HG03196 (cell line): Measurements from ENCODE around the gene GRID2.

Experiments
- ATAC-seq: cut with Tn5 transposase; IDR thresholded peaks from one replicate; pipeline ENCODE4 v1.9.1; 2021; ENCODE audit not compliant: unreplicated experiment

The GRID2 gene

GRCh38 chr4:93469560-93469959 is 1165.8 kb downstream of the GRID2 start:
- ATAC-seq, result no peak

- ATAC-seq, result no peak
Measured at GRCh38 chr4:93475730-93476129, 1172.0 kb downstream of the GRID2 start.

- no peak for ATAC-seq
Measured at GRCh38 chr4:93478805-93479204, 1175.0 kb downstream of the GRID2 start.

- ATAC-seq, result no peak
Measured at GRCh38 chr4:93480452-93480851, 1176.7 kb downstream of the GRID2 start.

DNA sequence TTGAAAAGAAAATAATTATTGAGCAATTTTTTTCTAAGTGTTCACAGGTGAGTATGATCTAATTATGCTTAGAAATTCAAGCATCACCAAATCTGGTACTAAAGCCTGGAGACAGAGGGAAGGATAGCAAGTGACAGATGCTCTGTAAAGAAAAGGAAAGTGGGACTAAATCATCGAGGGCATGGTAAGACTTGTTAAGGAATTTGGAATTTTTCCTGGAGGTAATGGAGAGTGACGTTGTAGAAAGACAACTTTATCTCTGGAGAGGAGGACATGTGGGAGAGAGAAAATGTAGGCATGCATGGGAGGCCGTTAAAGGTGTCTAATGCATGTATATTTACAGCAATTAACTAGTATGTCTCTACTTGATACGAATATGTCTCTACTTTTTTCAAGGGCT is 1191.6 kb downstream of the GRID2 start:
- ATAC-seq, result no peak

- no peak for ATAC-seq
Measured at GRCh38 chr4:93501244-93501643, 1197.5 kb downstream of the GRID2 start.

DNA sequence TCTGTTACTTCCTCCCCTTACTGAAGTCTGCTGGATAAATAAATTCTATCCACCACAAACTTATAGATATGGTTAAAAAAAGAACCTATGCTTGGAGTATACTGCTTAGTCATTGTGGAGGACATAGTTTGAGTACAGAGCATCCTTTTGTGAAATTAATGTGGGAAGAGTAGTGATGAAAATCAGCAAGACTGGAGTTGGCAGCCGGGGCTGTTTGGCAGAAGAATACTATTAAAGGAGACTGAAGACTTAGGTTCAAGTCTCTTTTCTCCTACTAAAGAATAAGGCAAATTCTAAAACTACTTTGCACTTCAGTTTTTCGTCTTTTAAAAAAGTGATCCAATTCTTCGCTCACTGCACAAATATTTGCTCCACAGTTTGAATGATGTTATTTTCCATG is 1198.2 kb downstream of the GRID2 start:
- ATAC-seq, result no peak

DNA sequence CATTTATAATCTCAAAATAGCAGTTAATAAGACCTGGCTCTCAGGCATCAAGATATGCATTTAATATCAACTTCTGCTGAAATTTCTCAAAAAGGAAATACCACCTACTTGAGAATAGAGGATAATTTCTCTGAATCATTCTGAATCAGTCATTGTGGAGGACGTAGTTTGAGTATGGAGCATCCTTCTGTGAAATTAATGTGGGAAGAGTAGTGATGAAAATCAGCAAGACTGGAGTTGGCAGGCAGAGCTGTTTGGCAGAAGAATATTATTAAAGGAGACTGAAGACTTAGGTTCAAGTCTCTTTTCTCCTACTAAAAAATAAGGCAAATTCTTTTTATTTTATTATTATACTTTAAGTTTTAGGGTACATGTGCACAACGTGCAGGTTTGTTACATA is 1199.2 kb downstream of the GRID2 start:
- ATAC-seq, result no peak

GRCh38 chr4:93513851-93514250 is 1210.1 kb downstream of the GRID2 start:
- ATAC-seq, result no peak

- ATAC-seq, result no peak
Measured at GRCh38 chr4:93515208-93515607, 1211.4 kb downstream of the GRID2 start.

DNA sequence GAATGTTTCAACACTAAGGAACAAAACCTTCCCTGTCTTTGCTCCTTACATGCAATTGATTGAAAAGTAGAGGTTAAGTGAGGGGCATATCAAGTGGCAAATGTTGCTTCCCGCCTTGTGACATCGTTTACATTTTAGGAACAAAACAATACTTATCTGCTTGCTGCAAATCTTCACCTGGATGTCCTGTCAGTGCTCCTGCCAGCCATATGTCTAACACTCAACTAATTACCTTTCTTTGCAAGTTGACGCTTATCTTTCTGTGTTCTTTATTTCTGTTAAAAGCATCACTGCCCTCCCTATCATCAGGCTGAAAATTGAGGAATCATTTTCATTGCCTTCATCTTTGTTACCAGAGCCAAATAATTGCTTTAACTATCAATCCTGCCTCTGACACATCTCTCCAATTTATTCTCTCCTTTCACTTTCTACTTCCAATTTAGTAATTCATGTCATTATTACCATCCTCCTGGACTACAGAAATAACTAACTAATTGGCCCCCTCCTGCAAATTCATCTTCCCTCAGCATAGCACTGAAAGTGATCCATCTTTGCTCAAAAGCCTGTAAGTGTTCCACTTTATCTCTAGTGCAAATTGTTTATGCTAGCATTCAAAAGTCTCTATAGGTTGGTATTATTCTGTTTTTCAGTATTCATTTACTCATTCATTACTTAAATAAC is 1226.1 kb downstream of the GRID2 start:
- no peak for ATAC-seq

- ATAC-seq, result no peak
Measured at GRCh38 chr4:93532234-93532633, 1228.5 kb downstream of the GRID2 start.

- no peak for ATAC-seq
Measured at GRCh38 chr4:93540562-93540961, 1236.8 kb downstream of the GRID2 start.

GRCh38 chr4:93561842-93562241 is 1258.1 kb downstream of the GRID2 start:
- no peak for ATAC-seq

GRCh38 chr4:93568758-93569157 is 1265.0 kb downstream of the GRID2 start:
- no peak for ATAC-seq

- no peak for ATAC-seq
Measured at GRCh38 chr4:93573285-93573684, 1269.5 kb downstream of the GRID2 start.

DNA sequence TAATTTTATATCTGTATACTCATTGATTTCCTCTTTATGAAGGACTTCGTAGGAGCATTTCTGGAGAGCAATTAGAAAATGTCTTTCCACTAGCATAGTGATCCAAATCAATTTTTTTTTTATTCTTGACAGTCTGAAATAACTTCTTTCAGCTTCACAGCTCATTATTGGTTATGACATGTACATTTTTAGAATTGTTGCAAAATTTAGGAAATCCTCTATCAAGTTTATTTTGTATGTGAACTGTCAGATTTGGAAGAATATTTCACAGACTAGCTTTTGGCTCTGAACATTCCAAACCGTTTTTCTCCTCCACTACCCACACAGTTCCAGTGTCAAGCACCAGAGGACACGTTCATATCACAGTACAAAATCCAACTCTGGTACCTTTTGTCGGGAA is 1275.2 kb downstream of the GRID2 start:
- no peak for ATAC-seq

- no peak for ATAC-seq
Measured at GRCh38 chr4:93605163-93605562, 1301.4 kb downstream of the GRID2 start.

DNA sequence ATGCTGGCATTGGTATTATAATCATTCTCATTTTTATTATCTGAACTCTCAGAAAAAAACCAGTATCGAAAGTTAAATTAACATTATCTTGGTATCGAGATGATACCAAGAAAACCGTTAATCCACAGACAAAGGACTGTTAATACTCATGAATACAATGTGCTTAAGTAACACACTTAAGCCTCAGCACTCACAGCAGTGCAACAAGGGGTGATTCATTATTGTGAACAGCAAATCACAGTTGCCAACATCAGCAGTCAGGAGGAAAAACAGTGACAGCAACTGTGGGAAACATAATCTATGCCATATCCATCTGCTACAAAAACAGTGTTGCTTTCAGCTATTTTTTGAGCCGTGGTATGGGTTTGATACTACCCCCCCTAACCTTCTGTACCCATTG is 1313.8 kb downstream of the GRID2 start:
- no peak for ATAC-seq

DNA sequence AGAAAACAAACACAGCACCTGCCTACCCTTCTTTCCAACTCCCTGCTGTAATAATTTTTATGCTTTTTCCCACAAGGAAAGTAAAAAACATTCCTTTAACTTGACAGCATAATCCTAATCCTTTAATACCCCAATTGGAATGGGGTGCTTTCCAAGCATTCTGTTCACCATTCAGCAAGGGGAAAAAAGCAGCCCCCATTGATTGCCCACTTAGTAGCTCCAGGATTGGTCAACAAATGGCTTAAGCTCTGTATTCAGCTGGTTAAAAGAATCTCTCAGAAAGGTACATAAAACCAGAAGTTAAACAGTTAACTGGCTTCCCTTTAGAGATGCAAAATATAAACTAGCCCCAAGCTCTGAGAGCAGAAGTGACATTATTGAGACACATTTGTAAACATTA is 1330.0 kb downstream of the GRID2 start:
- no peak for ATAC-seq

DNA sequence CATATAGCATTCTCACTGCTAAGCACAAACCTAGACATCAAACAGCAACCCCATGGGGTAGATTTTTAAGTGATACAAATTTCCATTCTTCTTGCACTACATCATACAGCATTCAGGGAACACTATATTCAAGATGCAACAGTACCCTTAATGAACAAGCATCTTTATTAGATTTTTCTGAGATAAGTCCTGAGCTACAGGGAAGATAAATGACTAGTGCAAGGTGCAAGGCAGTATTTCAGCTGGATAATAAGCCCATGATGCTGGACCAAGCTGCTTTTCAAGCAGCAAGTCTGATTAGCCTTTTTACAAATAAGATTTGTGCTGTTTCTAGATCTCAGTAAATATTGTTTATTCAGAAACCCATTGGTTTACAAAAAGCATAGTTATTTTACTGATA is 1332.2 kb downstream of the GRID2 start:
- ATAC-seq, result no peak

DNA sequence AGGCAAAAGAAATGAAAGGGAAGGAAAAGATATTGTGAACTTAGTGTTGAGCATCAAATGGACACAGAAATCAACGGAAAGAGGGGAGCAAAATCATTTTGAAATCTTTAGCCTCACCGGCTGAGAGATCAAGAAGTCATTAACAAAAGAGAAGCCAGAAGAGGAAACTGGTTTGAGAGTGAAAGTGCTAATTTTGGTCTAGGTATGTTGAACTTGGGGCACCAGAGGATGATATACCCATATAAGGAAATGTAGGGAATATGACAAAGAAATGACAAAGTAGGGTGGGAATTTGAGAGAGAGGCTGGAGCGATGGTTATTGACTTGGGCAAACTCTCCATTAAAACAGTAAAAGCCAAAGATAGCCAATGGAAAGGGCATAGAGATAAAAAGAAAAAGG is 1341.4 kb downstream of the GRID2 start:
- ATAC-seq, result no peak

DNA sequence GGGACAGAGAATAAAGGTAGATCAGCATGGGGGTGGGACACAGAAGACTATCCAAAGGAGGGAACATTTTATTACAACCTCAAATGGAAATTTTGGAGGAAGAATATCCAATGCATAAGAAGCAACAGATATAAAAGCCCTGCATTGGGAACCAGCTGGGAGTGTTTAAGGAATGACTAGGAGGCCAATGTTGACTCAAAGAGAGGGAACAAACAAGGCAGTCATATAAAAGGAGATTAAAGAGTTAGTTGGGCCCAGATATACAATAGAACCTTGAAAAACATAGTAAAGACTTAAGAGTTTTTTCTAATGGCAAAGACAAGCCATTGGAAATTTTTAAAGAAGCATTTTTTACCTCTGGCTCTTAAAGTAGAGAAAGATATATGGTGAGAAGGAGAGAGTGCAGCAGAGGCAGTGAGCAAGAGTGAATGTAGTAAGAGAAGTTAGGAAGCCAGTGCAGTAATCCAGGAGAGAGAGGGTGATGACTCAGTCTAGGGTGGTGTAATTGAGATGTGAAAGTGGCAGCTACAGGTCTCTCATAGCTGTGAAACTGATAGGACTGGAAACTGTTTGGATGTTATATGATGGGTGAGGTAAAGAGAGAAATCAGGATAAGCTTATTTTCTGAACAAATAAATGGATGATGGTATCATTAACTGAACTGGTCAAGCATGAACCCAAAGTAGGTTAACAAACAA is 1342.6 kb downstream of the GRID2 start:
- peak; percentile 78 for ATAC-seq
